AG08396 (cell line): Measurements from ENCODE around the gene TBC1D14.

Experiments used
- DNase-seq: peaks from one replicate; pipeline ENCODE4 v3.0.0; 2012; ENCODE audit warnings: low spot score, mixed read lengths

TBC1D14 gene

DNA sequence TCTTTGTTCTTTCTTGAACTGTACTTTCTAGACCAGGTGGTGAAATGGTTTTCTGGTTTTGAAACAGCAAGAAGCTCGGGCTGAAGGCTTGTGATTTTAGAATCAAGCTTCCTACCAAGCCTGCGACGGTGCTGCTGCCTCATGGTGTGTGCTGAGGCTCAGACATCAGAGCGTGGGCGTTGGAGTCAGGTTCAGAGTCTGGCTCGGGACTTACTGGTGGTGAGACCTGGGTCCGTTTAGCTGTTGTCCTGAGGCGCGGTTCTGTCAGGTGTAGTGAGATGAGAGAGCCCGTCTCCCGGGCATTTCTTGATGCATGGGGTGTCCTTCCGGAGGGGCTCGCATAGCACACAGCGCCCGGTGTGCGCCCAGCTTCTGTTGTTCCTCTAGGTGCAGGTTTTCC is 113.9 kb downstream of the TBC1D14 start:
- DNase-seq: no peak

DNA sequence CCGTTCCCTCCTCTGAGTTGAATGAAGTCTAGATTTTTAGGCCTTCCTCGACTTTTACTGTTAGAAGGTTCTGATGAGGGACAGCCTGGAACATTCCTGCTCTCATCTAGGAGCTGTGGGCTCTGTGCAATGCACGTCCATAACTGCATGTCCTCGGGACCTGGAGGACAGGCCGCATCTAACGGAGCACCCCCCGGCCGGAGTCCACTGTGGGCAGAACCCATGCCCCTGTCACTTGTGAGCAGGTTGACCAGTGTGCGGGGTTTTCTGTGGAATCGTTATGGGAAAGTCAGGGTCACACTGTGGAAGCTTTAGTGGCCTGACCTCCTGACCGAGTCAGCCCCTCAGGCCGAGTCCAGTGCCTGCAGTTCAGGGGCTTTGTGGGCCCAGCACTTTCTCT is 114.3 kb downstream of the TBC1D14 start:
- no peak for DNase-seq

DNA sequence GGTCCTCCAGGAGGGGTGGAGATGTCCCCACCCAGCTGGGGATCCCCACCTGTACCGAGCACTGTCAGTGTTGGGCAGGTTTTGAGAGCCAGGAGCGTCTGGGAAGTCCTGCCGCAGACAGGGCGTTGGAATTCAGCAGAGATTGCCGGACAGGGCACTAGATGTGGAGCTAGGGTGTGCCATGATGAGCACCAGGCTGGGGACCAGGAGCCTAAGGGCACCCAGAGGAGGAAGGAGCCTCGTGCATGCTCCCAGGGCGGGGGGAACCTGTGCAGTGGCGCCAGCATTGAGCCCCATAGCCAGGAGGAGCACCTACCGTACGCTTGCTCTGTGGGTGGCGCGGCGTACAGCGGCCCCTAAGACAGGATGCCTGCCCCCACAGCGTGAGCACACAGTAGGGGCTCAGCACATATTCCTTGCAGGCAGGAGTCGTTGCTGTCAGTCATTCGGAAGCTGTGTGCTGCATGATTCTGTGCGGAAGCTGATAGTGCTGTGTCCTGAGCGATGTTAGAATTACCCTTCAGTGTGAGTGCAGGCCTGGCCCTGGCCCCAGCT is 114.8 kb downstream of the TBC1D14 start:
- DNase-seq: no peak

DNA sequence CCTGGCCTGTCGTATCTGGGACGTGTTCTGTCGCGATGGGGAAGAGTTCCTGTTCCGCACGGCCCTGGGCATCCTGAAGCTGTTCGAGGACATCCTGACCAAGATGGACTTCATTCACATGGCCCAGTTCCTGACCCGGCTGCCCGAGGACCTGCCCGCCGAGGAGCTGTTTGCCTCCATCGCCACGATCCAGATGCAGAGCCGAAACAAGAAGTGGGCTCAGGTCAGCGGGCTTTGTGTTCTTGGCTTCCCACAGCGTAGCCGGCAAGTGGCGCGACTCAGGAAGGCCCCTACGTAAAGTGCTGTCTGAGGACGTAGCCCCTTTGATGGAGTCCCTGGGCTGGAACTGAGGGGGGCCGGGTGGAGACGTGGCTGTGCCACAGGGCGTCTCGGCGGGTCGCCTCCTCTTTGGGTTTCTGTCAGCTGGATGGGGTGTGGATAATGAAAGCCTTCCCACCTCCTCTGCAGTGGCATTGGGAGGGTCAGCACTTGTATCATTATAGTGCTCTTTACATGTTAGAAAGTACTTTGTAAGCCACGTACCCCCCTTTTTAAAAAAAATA is 115.5 kb downstream of the TBC1D14 start:
- no peak for DNase-seq

DNA sequence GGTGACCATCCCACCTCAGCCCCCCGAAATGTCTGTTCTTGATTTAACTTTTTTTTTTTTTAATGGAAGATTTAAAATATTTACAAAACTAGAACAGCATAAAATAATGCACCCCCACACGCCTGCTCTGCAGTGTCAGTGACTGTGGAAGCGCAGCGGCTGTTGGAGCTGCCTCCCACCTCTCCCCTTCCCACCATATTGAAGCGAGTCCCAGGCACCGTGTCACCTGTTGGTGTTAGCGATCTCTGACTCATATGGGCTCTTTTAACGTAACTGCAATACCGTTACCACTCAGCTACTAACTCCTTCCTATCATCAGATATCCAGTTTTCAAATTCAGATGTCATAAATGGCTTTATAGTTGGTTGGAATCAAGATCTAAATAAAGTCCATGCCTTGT is 116.5 kb downstream of the TBC1D14 start:
- no peak for DNase-seq

DNA sequence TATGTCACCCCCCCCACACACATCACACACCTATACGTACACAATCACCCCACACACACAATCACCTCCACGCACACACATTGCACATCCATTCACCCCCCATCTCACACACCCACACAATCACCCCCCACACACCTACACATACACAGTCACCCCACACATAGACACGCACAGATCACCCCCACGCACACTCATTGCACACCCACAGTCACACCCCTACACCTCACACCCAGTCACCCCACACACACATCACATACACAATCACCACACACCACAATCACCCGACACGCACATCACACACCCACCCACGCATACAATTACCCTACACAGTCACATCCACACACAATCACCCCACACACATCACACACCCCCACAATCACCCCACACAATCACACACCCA is 117.7 kb downstream of the TBC1D14 start:
- no peak for DNase-seq

DNA sequence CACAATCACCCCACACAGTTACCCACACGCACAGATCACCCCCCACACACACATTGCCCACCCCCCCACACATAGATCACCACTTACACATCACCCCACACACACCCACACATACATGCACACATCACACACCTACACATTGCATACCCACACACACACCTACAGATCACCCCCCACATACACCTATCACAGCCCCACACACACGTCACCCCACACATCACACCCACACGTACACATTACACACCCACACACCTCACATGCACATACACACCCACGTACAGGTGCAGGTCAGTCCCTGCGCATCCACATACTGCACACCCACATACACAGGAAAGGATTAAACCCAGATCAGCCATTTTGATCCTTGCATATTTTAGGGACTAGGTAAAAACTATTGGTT is 118.3 kb downstream of the TBC1D14 start:
- DNase-seq: no peak

DNA sequence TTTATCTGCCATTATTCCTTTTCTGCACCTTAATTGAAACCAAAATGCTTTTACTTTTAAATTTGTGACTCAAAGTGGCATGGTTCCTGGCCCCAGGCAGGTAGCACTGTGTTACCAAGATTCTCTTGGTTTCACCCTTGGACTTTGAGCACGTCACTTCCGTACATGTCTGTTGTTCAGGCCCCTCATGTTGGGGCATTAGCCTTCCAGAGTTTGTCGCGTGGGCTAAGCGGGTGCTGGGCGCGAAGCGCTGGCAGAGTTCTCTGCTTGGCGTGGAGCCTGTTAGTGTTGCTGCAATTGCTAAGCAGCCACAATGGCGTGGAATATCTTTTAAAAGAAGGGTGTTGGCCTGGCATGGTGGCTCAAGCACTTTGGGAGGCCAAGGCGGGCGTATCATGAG is 119.6 kb downstream of the TBC1D14 start:
- DNase-seq: no peak

DNA sequence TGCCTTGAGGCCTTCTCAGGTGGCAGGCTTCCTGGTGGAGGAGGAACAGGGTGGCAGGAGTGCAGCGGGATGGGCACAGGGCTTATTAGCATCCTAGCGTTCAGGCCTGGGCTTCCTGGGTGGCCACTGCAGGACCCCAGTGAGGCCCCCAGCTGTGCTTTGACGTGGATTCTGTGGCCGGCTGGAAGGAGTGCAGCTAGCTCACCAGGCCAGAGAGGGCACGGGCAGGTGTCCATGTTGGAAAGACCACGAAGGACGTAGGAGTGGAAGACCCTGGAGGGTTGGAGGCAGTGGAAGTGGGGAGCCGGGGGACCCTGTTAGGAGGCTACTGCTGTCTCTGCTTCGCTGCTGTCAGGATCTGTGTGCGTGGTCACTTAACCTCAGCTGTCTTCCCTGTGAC is 120.3 kb downstream of the TBC1D14 start:
- no peak for DNase-seq

DNA sequence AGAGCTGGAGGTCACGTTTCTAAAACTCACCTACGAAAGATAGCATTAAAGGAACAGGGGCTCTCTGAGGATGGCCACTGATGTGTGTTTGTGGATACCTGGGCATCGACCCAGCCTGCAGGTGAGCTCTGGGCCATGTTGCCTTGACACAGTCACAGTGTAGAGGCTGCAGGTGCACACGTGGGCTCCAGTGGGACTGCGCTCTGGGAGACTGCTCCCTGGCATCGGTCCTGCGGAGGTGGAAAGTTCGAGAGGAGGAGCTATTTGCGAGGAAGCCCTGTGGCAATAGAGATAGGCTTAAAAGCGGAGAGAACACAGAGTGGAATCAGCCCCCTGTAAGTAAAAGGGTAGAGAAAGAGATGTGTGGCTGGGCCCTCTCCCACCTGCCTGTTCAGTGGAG is 121.2 kb downstream of the TBC1D14 start:
- DNase-seq: no peak

DNA sequence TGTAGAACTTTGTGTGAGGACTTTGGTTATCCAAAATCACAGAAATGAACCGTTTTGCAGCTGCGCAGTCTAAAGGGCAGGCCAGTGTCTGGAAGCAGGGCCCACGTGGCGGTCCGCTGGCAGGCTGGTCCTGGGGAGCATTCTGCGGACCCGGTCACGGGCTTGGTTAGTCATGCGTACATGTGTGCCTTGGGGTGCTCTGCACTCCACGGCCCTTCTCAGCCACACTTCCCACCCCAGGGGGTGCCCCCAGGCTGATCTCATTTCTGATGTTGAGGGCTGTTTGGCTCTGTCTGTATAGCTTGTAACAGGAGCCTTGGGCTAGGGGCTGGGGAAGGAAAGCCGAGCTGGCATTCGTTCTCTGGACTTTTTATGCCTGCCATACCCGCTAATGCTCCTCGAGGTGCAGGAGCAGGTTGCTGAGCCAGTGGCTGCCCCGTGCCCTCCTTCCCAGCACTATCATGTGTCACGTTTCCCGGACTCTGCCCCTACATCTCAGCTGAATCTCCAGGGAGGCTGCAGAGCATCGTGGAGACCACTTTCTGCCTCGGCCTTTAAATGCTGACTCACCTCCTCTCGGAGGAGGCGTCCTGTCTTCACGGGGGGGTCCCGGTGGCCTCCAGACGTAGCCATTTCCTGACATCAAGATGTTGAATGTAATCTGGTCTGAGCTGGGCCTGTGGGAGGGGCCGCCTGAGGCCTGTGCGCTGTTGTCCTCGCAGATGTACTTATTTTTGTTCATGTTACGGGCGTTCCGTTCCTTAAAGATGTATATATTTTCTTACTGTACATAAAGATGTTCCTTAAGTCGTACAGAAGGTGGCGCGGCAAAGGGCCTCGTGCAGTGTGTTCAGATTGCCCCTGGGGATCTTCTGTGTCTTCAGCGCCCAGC is 122.2 kb downstream of the TBC1D14 start:
- DNase-seq: no peak

DNA sequence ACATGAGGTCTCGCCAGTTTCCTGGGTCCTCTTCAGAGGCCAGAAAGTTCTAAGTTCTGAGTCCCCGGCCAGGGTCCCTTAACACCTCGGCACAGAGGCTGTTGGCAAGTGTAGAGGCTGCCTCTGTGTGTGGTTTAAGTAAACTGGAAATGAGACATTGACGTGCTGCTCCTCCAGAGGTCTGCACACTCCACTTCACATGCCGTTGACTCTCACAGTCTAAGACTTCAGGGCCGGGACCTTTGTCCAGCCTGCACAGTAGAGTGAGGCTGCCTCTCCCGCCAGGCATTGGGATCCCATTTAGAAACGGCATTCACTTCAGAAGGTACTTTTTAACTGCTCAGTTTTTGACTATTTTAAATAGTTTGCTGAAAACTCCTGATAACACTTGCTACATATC is 123.0 kb downstream of the TBC1D14 start:
- no peak for DNase-seq

DNA sequence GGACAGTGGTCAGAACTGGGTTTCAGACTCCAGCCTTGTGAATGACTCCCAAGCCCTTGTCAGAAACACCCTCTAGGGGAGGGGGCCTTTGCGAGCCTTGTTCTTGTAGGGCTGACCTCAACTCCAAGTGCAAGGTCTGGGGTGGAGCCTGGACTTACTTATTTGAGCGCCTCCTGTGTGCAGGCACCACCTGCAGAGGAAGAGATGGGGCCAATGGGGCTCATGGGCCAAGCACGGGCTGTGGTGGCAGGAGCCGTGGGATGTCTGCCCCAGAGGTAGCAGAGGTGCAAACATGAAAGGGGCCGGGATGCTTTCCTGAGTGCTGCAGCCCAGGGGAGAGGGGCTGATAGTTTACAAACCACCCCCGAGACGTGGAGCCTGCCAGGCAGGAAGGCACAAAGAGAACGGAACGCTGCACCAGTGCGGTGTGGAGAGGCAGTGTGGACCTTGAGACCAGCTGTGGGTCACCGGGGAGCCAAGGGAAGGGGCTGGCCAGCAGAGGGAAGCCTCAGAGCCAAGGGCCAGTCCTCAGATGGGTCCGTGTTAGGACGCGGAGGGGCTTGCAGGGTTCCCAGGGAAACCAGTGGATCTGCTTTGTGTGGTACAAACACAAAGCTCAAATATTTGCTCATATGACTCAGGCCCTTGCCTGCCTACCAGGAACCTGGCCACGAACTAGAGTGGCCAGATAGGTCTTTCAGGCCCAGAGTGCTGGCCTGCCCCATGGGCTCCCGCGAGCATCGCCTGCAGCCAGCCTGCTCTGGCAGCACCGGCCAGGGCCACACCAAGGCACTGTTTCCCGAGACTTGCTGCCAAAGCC is 124.8 kb downstream of the TBC1D14 start:
- DNase-seq: peak; percentile 81

DNA sequence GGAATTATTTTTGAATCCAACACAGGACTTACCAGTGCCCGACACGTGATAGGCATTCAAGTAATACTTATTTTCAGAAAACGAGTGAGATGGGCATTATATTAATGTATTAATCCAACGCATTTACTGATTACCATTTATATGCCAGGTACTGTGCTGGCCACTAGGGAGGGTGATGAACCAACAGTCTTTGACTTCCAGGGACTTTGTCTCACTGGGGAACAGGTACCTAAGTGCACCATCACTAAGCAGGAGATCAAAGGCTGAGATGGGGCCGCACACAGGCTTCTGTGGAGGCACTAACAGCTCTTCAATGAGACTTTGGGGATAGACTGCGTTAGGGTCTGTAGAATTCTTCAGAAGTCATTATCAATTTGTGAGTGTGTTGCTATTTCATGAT is 127.8 kb downstream of the TBC1D14 start:
- DNase-seq: no peak

DNA sequence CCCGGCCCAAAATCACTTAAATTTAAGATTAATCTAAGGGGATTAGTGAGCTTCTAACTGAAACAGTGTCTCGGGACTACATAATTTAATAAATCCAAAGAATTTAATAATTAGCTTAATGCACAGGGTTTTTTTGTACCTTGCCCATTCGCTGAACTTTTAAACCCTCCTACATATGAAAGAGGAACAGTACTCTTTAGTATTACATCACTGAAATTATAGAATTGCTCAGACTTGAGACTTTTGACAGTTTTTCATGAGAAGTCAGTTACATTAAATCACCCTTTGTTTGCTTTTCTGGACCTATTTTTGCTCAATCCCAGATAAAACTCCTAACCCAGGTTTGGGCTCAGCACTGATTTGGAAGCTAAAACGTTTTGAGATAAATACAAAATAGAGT is 131.1 kb downstream of the TBC1D14 start:
- DNase-seq: no peak

DNA sequence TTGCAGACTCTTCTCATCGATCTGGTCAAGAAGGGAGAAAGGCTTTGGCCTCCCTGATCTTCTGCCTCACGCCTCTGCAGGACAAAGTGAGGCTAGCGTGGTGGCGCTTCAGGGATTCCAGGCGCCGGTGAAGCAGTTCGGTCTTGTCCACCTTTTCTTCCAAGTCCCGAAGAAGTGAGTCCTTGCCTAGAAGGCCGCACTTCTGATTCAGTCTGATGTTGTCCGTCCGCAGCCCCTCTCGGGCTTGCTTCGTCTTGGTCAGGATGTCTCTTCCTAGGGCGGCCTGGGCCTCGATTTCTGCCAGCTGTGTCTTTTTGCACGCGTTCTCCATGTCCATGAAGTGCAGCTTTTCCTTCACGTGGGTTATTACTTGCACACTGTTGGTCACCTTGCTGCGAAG is 131.6 kb downstream of the TBC1D14 start:
- DNase-seq: no peak

DNA sequence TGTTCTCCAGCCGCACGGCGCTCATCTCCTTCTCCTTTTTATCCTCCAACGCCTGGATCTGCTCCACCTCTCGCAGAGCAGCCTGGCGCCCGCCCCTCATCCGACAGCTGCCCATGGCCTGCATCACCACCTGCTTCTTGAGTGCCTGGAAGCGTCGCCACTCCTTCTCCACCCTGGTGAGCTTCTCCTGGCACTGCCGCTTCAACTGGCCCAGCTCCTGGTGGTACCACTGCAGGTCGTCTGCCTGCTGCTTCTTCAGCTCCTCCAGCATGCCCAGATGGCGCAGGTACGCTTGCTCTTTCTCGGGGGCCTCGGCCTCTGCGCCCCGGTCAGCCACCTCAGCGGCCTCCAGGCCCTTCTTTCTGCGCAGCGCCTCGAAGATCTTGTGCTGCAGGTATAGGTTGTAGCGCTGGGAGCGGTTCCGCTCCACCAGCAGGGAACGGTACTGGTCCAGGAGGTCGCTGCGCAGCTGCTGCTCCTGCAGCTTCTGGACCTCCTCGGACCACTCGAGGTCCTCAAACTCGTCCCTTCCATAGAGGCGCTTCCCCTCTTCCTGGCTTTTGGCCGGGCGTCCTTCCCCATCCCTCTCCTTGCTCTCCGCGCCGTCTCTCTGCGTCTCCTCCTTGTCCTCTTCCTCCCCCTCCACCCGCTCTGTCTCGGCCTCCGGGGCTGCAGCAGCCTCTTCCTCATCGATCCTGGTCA is 132.3 kb downstream of the TBC1D14 start:
- no peak for DNase-seq

DNA sequence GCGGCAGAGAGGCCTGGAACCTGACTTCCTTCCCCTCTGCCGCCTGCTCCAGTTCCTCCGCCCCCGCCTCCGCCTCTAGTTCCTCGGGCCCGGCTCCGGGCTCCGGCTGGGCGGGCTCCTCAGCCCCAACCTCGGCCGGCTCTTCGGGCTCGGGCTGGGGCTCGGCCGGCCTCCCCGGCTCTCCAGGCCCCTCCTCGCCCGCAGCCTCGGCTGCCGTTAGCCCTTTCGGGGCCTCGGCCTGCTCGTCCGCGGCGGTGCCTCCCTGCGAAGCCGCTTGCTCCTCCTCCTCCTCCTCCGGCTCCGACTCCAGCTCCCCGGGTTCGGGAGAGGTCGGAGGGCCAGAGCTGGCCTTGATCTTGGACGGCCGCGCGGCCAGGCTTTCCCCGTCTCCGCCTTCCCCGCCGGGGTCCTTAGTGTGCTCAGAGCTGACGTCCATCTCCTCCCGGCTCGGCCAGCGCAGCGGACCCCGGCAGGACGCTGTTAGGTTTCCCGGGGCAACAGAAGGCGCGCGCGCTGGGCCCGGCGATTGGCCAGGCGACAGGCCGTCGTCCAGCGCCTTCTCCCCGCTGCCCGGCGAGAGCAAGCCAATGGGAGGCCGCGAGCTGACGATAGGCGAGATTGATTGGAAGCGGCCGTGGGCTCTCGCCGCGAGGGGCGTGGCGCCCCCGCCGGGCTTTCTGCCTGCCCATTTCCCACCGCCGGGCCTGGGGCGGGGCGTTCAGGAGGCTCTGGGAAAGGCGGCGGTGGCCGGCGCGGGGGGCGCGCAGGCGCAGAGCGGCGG is 133.1 kb downstream of the TBC1D14 start:
- peak; percentile 100 for DNase-seq

DNA sequence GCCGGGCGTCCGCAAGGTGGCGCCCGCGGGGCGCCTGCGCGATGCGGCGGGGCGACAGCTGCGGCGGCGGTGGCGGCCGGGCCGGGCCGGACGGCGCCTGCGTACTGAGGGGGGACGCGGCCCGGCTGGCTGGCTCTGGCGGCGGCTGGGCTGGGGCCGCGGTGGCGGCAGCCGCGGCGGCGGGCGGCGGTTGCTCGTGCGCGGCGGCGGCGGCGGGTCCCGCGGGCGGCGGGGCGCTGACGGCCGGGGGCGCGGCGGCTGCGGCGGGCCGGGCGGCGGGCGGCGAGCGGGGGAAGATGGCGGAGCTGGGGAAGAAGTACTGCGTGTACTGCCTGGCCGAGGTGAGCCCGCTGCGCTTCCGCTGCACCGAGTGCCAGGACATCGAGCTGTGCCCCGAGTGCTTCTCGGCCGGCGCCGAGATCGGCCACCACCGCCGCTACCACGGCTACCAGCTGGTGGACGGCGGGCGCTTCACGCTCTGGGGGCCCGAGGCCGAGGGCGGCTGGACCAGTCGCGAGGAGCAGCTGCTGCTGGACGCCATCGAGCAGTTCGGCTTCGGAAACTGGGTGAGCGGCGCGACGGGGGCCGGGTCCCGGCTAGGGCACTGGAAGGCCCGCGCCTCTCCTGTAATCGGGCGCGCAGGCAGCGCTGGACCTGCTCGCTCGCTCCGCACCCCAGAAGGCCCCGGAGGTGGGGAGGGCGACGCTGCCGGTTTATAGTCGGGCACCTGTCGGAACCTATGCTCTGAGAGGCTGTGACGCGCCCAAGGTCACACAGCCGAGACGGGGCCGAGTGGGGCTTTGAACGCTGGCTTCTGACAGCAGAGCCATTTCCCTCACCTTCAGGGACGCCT is 133.9 kb downstream of the TBC1D14 start, which contains the start of gene TADA2B:
Gene TADA2B, plus strand, starts transcription at position 89 of the 853 bp plus-strand sequence. Its CDS starts 208 bp downstream, at position 297.
- no peak for DNase-seq
